ENCODE results near the gene SND1.
"Not testable (repeated sequence)": the region's sequence is repeated elsewhere in the genome, so short reads cannot be mapped to it uniquely, and the experiment has no call there.

SND1 gene

GRCh38 chr7:127895814-127896280 lies 243.9 kb downstream of the SND1 start:
- no peak for DNase-seq

GRCh38 chr7:127896659-127897058 lies 244.7 kb downstream of the SND1 start:
- no peak for DNase-seq

DNA sequence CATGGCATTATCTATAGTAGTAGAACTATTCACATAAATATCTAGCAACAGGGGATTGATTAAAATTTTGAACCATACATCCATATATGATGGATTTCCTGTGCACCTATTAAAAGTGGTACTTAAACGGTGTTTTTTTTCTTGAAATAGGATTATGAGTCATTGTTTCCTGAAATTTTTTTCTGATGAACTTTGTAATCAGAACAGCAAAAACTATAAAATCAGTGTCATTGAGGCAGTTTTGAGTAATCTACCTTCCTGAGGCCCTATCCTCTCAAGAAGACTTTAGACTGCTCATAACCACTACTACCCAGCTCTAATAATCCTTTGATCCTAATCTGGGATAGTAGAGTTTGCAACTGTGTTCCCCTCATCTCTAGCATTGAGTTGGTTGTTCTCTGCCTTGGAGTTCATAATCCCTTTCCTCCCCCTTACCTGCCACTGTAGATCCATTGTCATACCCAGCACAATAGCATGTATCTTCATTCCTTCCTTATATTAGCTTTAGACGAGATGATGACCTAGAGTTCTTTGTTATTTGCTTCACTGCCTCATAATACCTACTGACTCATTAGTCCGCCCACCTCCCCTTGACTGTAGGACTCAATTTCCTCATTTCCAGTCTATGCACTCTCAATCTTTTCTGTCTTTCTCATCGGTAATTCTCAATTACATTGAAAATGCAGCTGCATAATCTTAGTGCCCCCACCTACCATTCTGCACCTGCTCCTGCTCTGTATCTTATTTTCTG lies 245.9 kb downstream of the SND1 start:
- DNase-seq = no peak

GRCh38 chr7:127899411-127899810 lies 247.4 kb downstream of the SND1 start:
- no peak for DNase-seq

DNA sequence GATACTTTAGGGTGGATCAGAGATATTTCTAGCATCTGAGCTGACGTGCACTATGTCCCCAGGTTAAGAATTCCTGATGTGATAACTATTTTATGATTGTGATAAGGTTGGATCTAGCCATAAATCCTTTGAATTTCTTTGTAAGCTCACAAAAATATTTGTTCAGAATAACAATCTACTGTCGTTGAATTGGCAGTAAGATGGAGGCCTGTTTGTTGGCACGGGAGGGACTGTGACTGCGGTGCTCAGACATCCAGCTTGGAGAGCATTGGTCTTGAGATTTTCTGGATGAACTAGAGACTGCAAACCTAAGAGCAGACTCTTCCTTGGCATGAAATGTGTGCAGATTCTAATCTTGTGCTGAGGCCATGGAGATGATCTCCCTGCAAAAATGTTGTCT lies 248.1 kb downstream of the SND1 start:
- DNase-seq = no peak

- DNase-seq = no peak
Observed at GRCh38 chr7:127900732-127901685, 249.0 kb downstream of the SND1 start.

DNA sequence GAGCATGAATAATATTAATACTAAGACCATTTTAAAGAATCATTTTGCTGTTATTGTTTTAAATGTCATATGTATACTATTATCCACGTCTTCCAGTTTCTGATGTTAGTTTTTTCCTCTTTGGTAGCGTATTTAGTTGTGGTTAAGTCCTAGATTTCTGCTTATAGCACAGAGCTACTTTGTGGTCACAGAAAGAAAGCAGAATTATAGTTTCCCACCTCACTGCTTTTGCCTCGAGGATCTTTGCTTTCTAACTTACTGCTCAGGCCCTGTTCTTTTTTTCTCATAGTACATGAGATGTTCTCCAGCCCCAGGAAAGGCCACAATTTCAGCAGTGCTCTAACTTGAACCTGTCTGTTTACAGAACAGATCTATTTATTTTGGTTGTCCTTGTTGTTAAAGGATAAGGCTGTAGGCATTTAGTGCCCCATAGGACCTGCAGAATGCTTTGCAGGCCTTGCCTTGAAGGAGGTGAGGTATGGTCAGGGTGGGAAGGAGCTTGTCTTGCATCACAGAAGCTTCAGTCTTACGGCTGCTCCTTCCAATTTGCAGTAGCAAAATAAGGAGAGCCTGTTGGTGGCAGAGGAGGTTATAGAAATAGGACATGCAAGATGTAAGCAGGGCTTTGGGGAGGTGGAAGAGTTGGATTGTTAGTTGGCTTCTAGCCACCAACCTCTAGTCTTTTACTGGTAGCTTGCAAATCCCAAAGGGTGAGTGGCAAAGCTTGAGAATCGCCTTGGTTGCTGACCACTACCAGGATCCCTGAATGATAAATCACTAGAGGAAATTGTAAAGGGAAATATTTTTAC lies 250.1 kb downstream of the SND1 start:
- no peak for DNase-seq

DNA sequence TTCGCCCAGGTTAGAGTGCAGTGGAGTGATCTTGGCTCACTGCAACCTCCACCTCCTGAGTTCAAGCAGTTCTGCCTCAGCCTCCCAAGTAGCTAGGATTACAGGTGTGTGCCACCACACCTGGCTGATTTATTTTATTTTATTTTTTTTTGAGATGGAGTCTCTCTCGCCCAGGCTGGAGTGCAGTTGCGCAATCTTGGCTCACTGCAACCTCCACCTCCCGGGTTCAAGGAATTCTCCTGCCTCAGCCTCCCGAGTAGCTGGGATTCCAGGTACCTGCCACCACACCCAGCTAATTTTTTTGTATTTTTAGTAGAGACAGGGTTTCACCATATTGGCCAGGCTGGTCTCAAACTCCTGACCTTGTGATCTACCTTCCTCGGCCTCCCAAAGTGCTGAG lies 250.8 kb downstream of the SND1 start:
- DNase-seq = not testable (repeated sequence)

- no peak for DNase-seq
Observed at GRCh38 chr7:127903892-127904669, 252.1 kb downstream of the SND1 start.

GRCh38 chr7:127904670-127904985 lies 252.6 kb downstream of the SND1 start:
- no peak for DNase-seq

DNA sequence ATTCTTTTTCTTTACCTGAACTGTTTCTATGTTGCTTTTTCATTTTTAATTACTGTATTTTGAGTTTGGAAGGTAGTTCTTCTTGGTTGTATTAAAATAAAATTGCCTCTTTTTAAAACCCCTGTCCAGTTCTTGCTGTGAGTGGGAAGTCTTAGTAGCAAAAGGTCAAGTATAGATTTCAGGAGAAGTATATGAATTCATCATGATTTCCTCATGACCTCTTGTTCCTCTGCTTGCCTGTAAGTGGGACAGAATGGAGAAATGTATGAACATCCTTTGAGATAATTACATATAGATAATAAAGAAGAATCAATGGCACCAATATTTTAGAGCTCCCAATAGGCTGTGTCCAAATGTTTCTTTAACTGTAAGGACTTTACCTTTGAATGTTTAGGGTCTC lies 253.0 kb downstream of the SND1 start:
- DNase-seq = no peak

GRCh38 chr7:127905491-127906330 lies 253.7 kb downstream of the SND1 start:
- DNase-seq = no peak

- DNase-seq = no peak
Observed at GRCh38 chr7:127907110-127908040, 255.4 kb downstream of the SND1 start.

- DNase-seq = no peak
Observed at GRCh38 chr7:127908430-127909258, 256.6 kb downstream of the SND1 start.

GRCh38 chr7:127909424-127910152 lies 257.6 kb downstream of the SND1 start:
- DNase-seq = no peak

- no peak for DNase-seq
Observed at GRCh38 chr7:127910670-127911069, 258.7 kb downstream of the SND1 start.

DNA sequence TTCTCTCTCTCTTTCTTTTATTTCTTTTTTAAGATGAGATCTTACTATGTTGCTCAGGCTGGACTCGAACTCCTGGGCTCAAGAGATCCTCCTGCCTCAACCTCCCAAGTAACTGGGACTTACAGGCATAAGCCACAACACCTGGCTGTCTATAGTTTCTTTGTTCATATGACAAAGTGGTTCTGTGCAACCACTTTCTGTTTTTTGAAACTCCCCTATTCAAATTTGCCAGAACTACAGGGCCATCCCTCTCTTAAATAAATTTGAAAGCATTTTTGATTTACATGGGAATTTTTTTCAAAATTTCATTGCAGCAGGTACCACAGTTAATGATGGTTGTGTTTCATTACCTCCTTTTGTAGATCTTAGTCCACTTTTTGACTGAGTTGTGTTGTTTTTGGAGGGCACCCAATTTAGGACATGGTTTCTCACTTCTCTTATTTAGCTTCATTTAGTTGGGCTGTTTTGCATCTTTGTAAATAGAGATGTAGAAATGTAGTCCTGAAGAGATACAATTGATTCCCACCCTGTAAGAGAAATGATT lies 260.0 kb downstream of the SND1 start:
- DNase-seq = no peak

- DNase-seq = no peak
Observed at GRCh38 chr7:127912901-127913300, 260.9 kb downstream of the SND1 start.
